ENCODE data around the gene MRPL24. TPM values are rescaled to one million over a fixed set of nuclear protein-coding genes. Genes with fewer than 3 reads are reported as not detected.

The MRPL24 gene
- total RNA-seq, 1 experiment from 2014 or later: 85.3 TPM

DNA sequence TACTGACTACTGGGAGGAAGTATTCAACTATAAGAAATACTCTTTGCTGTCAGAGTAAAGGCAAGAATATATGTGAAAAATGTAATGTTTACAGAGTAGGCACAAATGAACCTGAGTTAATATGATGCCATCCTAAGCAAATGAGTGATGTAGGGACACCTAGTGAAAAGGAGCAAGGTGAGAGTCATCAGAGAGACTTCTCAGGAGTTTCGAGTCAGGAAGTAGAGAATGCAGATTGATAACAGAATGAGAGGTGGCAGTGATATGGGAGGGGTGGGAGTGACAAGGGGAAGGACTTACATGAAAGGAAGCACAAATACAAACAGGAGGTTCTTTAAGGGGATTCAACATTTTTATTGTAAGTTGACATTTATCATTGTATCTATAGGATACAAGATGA lies 36.7 kb upstream of the MRPL24 start:
- ChIA-PET CTCF (no interaction called here), POLR2A (ENCODE audit: unreplicated experiment) (no interaction called here)
- H3F3A ChIP-seq (ENCODE audit: insufficient read depth, low read depth): peaks cover 24% of the 10 kb centered on the region; the same call in 1 of the 2 replicates
- no peak overlapping the region for H2AFZ ChIP-seq
- H3K27me3 ChIP-seq (ENCODE audit: insufficient read depth, low read depth): no peaks in the 10 kb centered on the region
- no peak overlapping the region for H3K27ac ChIP-seq
- H3K4me1 ChIP-seq (replicated peaks; ENCODE audit: insufficient read depth): no peaks in the 10 kb centered on the region
- H3K4me2 ChIP-seq: no peak overlapping the region
- no peak overlapping the region for H3K4me3 ChIP-seq
- H3K9me3 ChIP-seq (ENCODE audit: insufficient read depth, low read depth): no peaks in the 10 kb centered on the region
- H4K20me1 ChIP-seq (ENCODE audit: insufficient read depth): peaks cover 73% of the 10 kb centered on the region
- TF ChIP-seq EZH2 (IDR thresholded peaks at IDR 0.05; ENCODE audit: low read depth): no peak
- TF ChIP-seq, protein P1, sequence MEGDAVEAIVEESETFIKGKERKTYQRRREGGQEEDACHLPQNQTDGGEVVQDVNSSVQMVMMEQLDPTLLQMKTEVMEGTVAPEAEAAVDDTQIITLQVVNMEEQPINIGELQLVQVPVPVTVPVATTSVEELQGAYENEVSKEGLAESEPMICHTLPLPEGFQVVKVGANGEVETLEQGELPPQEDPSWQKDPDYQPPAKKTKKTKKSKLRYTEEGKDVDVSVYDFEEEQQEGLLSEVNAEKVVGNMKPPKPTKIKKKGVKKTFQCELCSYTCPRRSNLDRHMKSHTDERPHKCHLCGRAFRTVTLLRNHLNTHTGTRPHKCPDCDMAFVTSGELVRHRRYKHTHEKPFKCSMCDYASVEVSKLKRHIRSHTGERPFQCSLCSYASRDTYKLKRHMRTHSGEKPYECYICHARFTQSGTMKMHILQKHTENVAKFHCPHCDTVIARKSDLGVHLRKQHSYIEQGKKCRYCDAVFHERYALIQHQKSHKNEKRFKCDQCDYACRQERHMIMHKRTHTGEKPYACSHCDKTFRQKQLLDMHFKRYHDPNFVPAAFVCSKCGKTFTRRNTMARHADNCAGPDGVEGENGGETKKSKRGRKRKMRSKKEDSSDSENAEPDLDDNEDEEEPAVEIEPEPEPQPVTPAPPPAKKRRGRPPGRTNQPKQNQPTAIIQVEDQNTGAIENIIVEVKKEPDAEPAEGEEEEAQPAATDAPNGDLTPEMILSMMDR (conservative IDR thresholded peaks at IDR 0.05): no peak
- H3K9me2 ChIP-seq (ENCODE audit: insufficient read depth): no peaks in the 10 kb centered on the region
- BruUV-seq (replicated peaks): no TSS peak
- H3K79me2 ChIP-seq (ENCODE audit: low read depth): peaks cover 86% of the 10 kb centered on the region
- intact Hi-C loops (cut with micrococcal nuclease; ENCODE audit: unreplicated experiment): no loop called here
- DNase-seq: no peak
- peaks cover 18% of the 10 kb centered on the region; the same call in 1 of the 2 replicates for H3K36me3 ChIP-seq (ENCODE audit: low read depth)

- no TSS peak for BruUV-seq (replicated peaks)
- no peaks in the 10 kb centered on the region for H3K4me1 ChIP-seq (replicated peaks; ENCODE audit: insufficient read depth)
- peaks cover 69% of the 10 kb centered on the region for H4K20me1 ChIP-seq (ENCODE audit: insufficient read depth)
- CTCF ChIA-PET: no interaction called here
- no peak overlapping the region for H3K27ac ChIP-seq
- H3K79me2 ChIP-seq (ENCODE audit: low read depth): peaks cover 87% of the 10 kb centered on the region
- H3K9me2 ChIP-seq (ENCODE audit: insufficient read depth): no peaks in the 10 kb centered on the region
- no peak overlapping the region for H3K4me2 ChIP-seq
- peaks cover 15% of the 10 kb centered on the region; the same call in 1 of the 2 replicates for H3K36me3 ChIP-seq (ENCODE audit: low read depth)
- POLR2A ChIA-PET (ENCODE audit: unreplicated experiment): no interaction called here
- no peak for DNase-seq
- intact Hi-C loops (cut with micrococcal nuclease; ENCODE audit: unreplicated experiment): no loop called here
- TF ChIP-seq, protein P1 (conservative IDR thresholded peaks at IDR 0.05): no peak
- no peak for TF ChIP-seq EZH2 (IDR thresholded peaks at IDR 0.05; ENCODE audit: low read depth)
- no peak overlapping the region for H2AFZ ChIP-seq
- H3K9me3 ChIP-seq (ENCODE audit: insufficient read depth, low read depth): no peaks in the 10 kb centered on the region
- no peak overlapping the region for H3K4me3 ChIP-seq
- peaks cover 26% of the 10 kb centered on the region; the same call in 1 of the 2 replicates for H3F3A ChIP-seq (ENCODE audit: insufficient read depth, low read depth)
- H3K27me3 ChIP-seq (ENCODE audit: insufficient read depth, low read depth): no peaks in the 10 kb centered on the region
Measured at GRCh38 chr1:156776942-156777341, 36.1 kb upstream of the MRPL24 start.

DNA sequence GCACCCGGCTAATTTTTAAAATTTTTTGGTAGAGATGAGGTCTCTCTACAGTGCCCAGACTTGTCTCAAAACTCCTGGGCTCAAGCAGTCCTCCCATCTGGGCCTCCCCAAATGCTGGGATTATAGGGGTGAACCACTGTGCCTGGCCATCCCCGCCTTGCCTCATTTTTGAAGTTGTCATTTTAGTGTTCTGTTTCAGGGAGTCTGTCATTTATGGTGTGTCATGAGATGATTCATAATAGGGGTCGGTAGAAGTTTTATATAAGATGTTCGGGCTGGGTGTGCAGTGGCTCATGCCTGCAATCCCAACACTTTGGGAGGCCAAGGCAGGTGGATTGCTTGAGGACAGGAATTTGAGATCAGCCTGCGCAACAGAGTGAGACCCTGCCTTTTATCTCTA lies 34.9 kb upstream of the MRPL24 start:
- H2AFZ ChIP-seq: no peak overlapping the region
- no peak for DNase-seq
- H3K9me3 ChIP-seq (ENCODE audit: insufficient read depth, low read depth): no peaks in the 10 kb centered on the region
- H3K9me2 ChIP-seq (ENCODE audit: insufficient read depth): no peaks in the 10 kb centered on the region
- POLR2A ChIA-PET (ENCODE audit: unreplicated experiment): no interaction called here
- intact Hi-C loops (cut with micrococcal nuclease; ENCODE audit: unreplicated experiment): no loop called here
- peaks cover 61% of the 10 kb centered on the region for H4K20me1 ChIP-seq (ENCODE audit: insufficient read depth)
- no peak overlapping the region for H3K4me3 ChIP-seq
- H3F3A ChIP-seq (ENCODE audit: insufficient read depth, low read depth): peaks cover 20% of the 10 kb centered on the region; the same call in 1 of the 2 replicates
- peaks cover 88% of the 10 kb centered on the region for H3K79me2 ChIP-seq (ENCODE audit: low read depth)
- CTCF ChIA-PET: interaction anchor here (0.6 kb wide), 1 partner anchor 17 kb away, joined by 3 read pairs; no protein-coding TSS in a partner anchor
- H3K27me3 ChIP-seq (ENCODE audit: insufficient read depth, low read depth): no peaks in the 10 kb centered on the region
- BruUV-seq (replicated peaks): no TSS peak
- TF ChIP-seq, protein P1 (conservative IDR thresholded peaks at IDR 0.05): no peak
- no peak for TF ChIP-seq EZH2 (IDR thresholded peaks at IDR 0.05; ENCODE audit: low read depth)
- H3K36me3 ChIP-seq (ENCODE audit: low read depth): peaks cover 11% of the 10 kb centered on the region; the same call in 1 of the 2 replicates
- no peak overlapping the region for H3K4me2 ChIP-seq
- H3K4me1 ChIP-seq (replicated peaks; ENCODE audit: insufficient read depth): no peaks in the 10 kb centered on the region
- H3K27ac ChIP-seq: no peak overlapping the region

Data from PC-9 (cell line).